Measurements from ENCODE around the gene KHNYN.

The KHNYN gene

GRCh38 chr14:24401810-24402702, 27.7 kb upstream of the KHNYN start:
- DNase-seq (ENCODE audit: low read depth) = no peak

DNA sequence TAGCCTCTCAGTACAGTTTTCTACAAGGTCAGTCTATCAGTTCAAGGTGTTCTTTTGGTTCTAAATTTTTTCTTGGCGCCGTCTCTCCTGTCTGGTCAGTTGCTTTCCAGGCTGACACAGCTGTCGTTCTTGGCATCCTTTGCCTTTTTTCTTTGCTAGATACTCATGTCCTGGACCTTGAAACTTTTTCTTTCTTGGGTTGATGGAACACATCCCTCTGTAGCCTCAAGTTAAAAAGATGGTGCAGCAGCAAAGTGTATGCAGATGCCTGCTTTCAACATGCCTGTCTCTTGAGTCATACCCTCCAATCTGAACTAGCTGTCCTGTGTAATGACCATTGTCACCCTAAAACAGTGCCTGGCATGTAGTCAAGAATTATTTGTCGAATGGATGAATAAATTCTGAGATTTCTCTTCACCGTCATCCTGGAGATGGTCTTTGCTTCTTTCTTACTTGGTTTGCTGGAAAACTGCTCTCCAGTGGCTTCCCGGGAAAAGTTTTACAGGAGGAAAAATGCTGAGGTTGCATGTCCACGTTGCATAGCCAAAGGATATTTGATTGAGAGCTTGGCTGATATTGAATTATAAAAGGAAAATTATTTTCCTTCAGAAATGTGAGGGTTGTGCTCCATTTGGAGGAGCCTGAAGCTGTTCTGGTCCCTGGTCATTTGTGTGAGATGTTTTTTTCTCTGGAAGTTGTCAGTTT, 26.3 kb upstream of the KHNYN start:
- no peak for DNase-seq (ENCODE audit: low read depth)

GRCh38 chr14:24404814-24405213, 24.9 kb upstream of the KHNYN start:
- DNase-seq (ENCODE audit: low read depth) = no peak

- DNase-seq (ENCODE audit: low read depth) = no peak
Observed at GRCh38 chr14:24406416-24406815, 23.3 kb upstream of the KHNYN start.

DNA sequence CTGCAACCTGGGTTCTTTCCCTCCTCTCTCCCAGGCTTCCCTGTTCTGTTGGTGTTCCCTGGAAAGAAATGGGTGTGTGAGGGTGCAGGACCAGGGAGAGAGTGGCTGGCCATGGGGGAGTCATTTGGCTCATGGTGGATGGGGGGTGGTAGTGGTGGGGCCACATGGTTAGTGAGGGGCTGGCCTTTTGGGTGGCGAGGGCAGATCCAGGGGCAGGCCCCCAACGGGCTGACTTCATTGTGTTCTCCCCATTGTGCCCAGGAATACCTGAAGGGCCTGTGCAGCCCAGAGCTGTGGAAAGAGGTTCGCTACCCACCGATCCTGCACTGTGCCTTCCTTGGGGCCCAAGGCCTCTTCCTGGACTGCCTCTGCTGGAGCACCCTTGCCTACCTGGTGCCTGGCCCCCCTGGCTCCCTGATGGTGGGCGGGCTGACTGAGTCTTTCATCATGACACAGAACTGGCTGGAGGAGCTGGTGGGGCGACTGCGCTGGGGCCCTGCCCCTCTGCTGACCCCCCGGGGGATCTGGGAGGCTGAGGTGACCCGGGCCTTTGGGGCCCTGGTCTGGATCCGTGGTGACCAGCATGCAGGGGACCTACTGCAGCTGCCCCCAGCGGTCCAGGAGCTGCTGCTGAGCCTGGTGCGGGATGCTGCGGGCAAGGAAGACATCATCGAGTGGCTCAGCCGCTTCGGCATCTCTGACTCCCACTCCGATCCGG, 22.0 kb upstream of the KHNYN start:
- no peak for DNase-seq (ENCODE audit: low read depth)

- DNase-seq (ENCODE audit: low read depth) = no peak
Observed at GRCh38 chr14:24408764-24409163, 21.0 kb upstream of the KHNYN start.

DNA sequence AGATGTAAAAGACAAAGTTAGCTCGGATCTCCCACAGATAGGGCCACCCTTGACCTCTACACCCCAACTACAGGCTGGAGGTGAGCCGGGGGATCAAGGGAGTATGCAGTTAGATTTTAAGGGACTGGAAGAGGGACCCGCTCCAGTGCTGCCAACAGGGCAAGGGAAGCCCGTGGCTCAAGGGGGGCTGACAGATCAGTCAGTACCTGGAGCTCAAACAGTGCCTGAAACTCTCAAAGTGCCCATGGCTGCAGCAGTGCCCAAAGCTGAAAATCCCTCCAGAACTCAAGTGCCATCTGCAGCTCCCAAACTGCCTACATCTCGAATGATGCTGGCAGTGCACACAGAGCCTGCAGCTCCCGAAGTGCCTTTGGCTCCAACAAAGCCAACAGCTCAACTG, 20.6 kb upstream of the KHNYN start:
- DNase-seq (ENCODE audit: low read depth) = no peak

GRCh38 chr14:24409956-24410355, 19.8 kb upstream of the KHNYN start:
- no peak for DNase-seq (ENCODE audit: low read depth)

DNA sequence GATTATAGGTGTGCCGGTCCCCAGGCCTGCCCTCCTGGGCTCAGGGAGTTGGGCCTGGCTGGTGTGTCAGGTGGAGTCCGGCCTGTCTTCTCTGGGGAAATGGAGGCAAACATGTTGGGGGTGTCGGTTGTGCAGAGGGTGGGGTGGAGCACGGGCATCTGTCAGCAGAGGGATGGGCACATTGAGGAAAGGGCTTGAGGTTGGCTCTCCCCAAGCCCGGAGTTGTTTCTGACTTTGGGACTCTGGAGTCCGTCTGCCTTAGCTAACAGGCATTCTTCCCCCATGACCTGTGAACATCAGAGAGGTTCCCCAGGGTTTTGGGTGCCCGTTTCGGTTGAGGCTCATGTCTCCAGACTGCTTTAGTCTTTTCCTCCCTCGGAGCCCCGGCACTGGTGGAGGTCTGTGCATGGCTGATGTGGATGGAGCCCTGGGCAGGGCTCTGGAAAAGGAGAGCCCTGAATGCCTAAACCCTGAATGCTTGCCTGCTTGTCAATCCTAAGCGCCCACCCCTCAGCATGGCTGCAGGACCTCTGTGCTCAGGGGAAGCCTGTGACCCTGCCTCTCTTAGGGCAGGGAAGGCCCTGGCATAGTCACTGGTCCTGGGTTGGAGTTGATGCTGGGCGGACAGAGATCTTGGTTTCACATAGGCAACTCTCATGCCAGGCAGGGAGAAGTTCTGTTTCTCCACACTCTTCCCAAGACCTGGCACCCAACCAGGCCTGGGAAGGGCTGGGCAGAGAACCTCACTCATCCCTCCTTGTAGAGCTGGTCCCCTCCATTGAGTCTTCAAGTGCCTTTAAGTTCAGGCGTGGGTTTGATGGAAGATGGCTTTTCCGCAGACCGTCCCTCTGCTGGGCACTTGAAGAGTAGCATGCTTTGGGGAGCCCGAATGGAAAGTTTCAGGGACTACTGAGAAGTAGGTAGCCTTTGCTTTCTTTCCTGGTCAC, 18.0 kb upstream of the KHNYN start:
- no peak for DNase-seq (ENCODE audit: low read depth)

- no peak for DNase-seq (ENCODE audit: low read depth)
Observed at GRCh38 chr14:24414077-24414476, 15.7 kb upstream of the KHNYN start.

DNA sequence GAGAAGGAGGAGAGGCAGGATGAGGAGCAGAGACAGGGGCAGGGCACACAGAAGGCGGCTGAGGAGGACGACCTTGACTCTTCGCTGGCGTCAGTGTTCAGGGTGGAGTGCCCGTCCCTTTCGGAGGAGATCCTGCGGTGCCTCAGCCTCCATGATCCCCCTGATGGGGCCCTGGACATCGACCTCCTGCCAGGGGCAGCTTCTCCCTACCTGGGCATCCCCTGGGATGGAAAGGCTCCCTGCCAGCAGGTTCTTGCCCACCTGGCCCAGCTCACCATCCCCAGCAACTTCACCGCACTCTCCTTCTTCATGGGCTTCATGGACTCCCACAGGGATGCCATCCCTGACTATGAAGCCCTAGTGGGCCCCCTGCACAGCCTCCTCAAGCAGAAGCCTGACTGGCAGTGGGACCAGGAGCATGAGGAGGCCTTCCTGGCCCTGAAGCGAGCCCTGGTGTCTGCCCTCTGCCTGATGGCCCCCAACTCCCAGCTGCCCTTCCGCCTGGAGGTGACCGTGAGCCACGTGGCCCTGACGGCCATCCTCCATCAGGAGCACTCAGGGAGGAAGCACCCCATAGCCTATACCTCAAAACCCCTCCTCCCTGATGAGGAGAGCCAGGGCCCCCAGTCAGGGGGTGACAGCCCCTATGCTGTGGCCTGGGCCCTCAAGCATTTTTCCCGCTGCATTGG, 14.9 kb upstream of the KHNYN start:
- no peak for DNase-seq (ENCODE audit: low read depth)

- no peak for DNase-seq (ENCODE audit: low read depth)
Observed at GRCh38 chr14:24415421-24416253, 14.1 kb upstream of the KHNYN start.

- DNase-seq (ENCODE audit: low read depth) = no peak
Observed at GRCh38 chr14:24416254-24416931, 13.4 kb upstream of the KHNYN start.

DNA sequence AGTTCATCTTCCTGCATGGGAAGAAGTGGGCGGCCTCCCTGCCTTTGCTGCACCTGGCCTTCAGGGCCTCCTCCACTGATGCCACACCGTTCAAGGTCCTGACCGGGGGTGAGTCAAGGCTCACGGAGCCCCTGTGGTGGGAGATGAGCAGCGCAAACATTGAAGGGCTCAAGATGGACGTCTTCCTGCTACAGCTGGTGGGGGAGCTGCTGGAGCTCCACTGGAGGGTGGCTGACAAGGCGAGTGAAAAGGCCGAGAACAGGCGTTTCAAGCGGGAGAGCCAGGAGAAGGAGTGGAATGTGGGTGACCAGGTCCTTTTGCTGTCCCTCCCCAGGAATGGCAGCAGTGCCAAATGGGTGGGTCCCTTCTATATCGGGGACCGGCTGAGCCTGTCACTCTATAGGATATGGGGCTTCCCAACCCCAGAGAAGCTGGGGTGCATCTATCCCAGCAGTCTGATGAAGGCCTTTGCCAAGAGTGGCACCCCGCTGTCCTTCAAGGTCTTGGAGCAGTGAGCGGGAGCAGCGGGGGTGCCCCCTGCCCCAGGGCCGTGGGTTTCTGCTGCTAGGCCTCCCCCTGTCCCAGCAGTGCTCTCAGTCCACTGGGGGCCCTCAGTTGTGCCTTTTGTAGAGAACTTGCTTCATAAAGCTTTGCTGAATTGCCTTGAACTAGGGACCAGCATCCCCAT, 12.7 kb upstream of the KHNYN start:
- DNase-seq (ENCODE audit: low read depth) = no peak

- no peak for DNase-seq (ENCODE audit: low read depth)
Observed at GRCh38 chr14:24417832-24418491, 11.8 kb upstream of the KHNYN start.

GRCh38 chr14:24418492-24418873, 11.3 kb upstream of the KHNYN start:
- no peak for DNase-seq (ENCODE audit: low read depth)

DNA sequence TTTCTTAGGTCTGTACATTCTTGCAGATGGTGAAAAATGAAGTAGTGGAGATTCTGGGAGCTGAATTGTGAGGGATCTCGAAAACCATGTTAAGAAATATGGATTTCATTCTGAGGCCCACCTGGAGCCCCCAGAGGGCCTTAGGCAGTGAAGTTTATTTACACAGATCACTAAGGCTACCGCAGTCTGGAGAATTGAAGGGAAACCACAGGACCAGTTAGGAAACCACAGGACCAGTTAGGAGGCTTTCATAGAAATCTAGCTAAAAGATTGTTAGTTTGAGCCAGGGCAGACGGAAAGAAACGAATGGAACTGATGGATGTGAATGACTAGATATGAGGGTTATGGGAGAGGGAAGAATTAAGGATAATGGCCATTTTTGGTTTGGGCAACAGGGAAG, 7.5 kb upstream of the KHNYN start:
- no peak for DNase-seq (ENCODE audit: low read depth)

Data from non-pigmented ciliary epithelial cell (primary cell).